ENCODE measurements around the gene TMEM220. TPM values are rescaled to one million over a fixed set of nuclear protein-coding genes. Genes with fewer than 3 reads are reported as not detected.

The TMEM220 gene
- total RNA-seq, 1 experiment from 2014 or later = not detected

Other genes with a start within 250 kb of the TMEM220 start
- gene MYH1, start 211.5 kb downstream of the TMEM220 start, total RNA-seq (2021; ENCODE audit: unreplicated experiment) = not detected
- not detected for gene MYH2, start 180.4 kb downstream of the TMEM220 start, total RNA-seq (2021; ENCODE audit: unreplicated experiment)
- gene MYH3, start 72.7 kb downstream of the TMEM220 start, total RNA-seq (2021; ENCODE audit: unreplicated experiment) = 1.6 TPM
- 35.8 TPM for gene SCO1, start 32.5 kb downstream of the TMEM220 start, total RNA-seq (2021; ENCODE audit: unreplicated experiment)
- gene ADPRM, start 32.4 kb downstream of the TMEM220 start, total RNA-seq (2021; ENCODE audit: unreplicated experiment) = 7.9 TPM
- gene TMEM238L, start 74.1 kb upstream of the TMEM220 start, total RNA-seq (2021; ENCODE audit: unreplicated experiment) = not detected
- not detected for gene PIRT, start 108.1 kb upstream of the TMEM220 start, total RNA-seq (2021; ENCODE audit: unreplicated experiment)